ENCODE data around the gene CD52. TPM values are rescaled to one million over a fixed set of nuclear protein-coding genes. Genes with fewer than 3 reads are reported as not detected.
"Not testable (repeated sequence)": the region's sequence is repeated elsewhere in the genome, so short reads cannot be mapped to it uniquely, and the experiment has no call there.

CD52 gene
- total RNA-seq, 1 experiment from 2014 or later = 2.0 TPM

DNA sequence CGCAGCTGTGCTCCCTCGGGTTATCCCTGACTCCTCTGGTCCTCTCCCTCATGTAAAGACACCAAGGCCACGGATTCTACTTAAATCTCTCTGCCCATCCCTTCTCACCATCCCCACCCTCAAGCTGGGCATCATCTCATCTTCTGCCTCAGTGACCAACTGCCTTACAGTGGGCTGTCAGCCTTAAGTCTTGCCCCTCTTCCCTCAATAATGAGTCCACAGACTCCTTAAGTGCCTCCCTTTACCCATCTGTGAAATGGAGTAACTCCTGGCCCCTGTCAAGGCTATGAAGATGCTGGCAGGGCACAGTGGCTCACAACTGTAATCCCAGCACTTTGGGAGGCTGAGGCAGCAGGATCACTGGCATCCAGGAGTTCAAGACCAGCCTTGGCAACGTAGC lies 25.8 kb upstream of the CD52 start:
- ChIA-PET POLR2A (no interaction called here), CTCF (interaction anchor here (0.9 to 1.5 kb wide), 2 partner anchors 16 to 125 kb away, joined by 3 read pairs; no protein-coding TSS in a partner anchor), RAD21 (ENCODE audit: low non-redundant PET in 1 of 2, low total read pairs in 2 of 2, uncharacterized antibody in 2 of 2, unreplicated experiment in 2 of 2) (no interaction called here)
- H3K36me3 ChIP-seq (ENCODE audit: control insufficient read depth in 1 of 2, insufficient read depth in 2 of 2, low read length in 2 of 2) = 0 out of 4 replicates have a peak, but pooled peaks cover 0 to 3% of the 10 kb centered on the region in 2 experiments
- no peak overlapping the region for H3K4me2 ChIP-seq (ENCODE audit: low read length)
- no peaks in the 10 kb centered on the region for H3K79me2 ChIP-seq (ENCODE audit: insufficient read depth, low read length)
- intact Hi-C loops (cut with micrococcal nuclease) = no loop called here
- TF ChIP-seq ELF1 (IDR thresholded peaks at IDR 0.05; ENCODE audit: borderline replicate concordance, low read depth) = no peak
- TF ChIP-seq, protein P1, sequence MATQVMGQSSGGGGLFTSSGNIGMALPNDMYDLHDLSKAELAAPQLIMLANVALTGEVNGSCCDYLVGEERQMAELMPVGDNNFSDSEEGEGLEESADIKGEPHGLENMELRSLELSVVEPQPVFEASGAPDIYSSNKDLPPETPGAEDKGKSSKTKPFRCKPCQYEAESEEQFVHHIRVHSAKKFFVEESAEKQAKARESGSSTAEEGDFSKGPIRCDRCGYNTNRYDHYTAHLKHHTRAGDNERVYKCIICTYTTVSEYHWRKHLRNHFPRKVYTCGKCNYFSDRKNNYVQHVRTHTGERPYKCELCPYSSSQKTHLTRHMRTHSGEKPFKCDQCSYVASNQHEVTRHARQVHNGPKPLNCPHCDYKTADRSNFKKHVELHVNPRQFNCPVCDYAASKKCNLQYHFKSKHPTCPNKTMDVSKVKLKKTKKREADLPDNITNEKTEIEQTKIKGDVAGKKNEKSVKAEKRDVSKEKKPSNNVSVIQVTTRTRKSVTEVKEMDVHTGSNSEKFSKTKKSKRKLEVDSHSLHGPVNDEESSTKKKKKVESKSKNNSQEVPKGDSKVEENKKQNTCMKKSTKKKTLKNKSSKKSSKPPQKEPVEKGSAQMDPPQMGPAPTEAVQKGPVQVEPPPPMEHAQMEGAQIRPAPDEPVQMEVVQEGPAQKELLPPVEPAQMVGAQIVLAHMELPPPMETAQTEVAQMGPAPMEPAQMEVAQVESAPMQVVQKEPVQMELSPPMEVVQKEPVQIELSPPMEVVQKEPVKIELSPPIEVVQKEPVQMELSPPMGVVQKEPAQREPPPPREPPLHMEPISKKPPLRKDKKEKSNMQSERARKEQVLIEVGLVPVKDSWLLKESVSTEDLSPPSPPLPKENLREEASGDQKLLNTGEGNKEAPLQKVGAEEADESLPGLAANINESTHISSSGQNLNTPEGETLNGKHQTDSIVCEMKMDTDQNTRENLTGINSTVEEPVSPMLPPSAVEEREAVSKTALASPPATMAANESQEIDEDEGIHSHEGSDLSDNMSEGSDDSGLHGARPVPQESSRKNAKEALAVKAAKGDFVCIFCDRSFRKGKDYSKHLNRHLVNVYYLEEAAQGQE (IDR thresholded peaks at IDR 0.05; ENCODE audit: low read depth) = no peak
- no peak for TF ChIP-seq EZH2phosphoT487 (IDR thresholded peaks at IDR 0.05; ENCODE audit: borderline replicate concordance)
- TF ChIP-seq ZFX (IDR thresholded peaks at IDR 0.05) = no peak
- no peak for TF ChIP-seq YY1 (IDR thresholded peaks at IDR 0.05; ENCODE audit: extremely low read depth, insufficient replicate concordance, low read depth, low read length)
- TF ChIP-seq, protein P2, sequence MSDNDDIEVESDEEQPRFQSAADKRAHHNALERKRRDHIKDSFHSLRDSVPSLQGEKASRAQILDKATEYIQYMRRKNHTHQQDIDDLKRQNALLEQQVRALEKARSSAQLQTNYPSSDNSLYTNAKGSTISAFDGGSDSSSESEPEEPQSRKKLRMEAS (IDR thresholded peaks at IDR 0.05) = no peak
- no peaks in the 10 kb centered on the region for H3K27me3 ChIP-seq (ENCODE audit: insufficient read depth, low read length)
- no peak overlapping the region for H3K4me3 ChIP-seq (replicated peaks in 1 of 2; ENCODE audit: low read depth in 1 of 2, low read length in 2 of 2)
- H3K4me1 ChIP-seq (ENCODE audit: control insufficient read depth in 1 of 2, insufficient read depth in 2 of 2, low read length in 2 of 2) = peaks cover 0 to 2% of the 10 kb centered on the region in 2 experiments; a peak in 1 of 4 replicates
- no peak overlapping the region for H2AFZ ChIP-seq (ENCODE audit: low read depth, low read length, poor library complexity, severe bottlenecking)
- no peak overlapping the region for H3K9ac ChIP-seq (ENCODE audit: low read length)
- no TSS peak for BruUV-seq (replicated peaks)
- H3K27ac ChIP-seq (ENCODE audit: low read depth, low read length) = no peak overlapping the region
- no peaks in the 10 kb centered on the region for H3K9me2 ChIP-seq (ENCODE audit: insufficient read depth)
- no peaks in the 10 kb centered on the region for H4K20me1 ChIP-seq (ENCODE audit: insufficient read depth)
- H3K9me3 ChIP-seq (ENCODE audit: control insufficient read depth in 1 of 2, insufficient read depth in 1 of 2, low read depth in 1 of 2, low read length in 2 of 2) = no peaks in the 10 kb centered on the region
- ATAC-seq = no peak
- DNase-seq (ENCODE audit: low read depth, low spot score) = no peak

DNA sequence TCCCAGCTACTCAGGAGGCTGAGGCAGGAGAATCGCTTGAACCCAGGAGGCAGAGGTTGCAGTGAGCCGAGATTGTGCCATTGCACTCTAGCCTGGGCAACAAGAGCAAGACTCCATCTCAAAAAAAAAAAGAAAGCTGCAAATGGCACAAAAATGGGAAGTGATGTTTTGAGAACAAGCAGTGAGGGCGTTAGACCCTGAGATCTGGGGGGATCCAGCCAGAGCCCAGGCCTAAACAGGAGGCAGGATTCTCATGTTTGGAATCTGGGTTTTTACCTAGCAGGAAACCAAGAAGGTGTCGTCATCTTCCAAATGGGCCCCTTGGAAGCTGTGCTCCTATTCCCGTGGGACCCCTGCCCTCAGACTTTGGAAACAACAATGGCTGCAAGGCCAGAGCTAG lies 25.0 kb upstream of the CD52 start:
- BruUV-seq (replicated peaks); H3K27me3 ChIP-seq (ENCODE audit: insufficient read depth, low read length); ATAC-seq; H3K4me1 ChIP-seq (ENCODE audit: control insufficient read depth in 1 of 2, insufficient read depth in 2 of 2, low read length in 2 of 2); H3K36me3 ChIP-seq (ENCODE audit: control insufficient read depth in 1 of 2, insufficient read depth in 2 of 2, low read length in 2 of 2); H3K4me2 ChIP-seq (ENCODE audit: low read length); DNase-seq (ENCODE audit: low read depth, low spot score); H3K9me2 ChIP-seq (ENCODE audit: insufficient read depth); H3K27ac ChIP-seq (ENCODE audit: low read depth, low read length); intact Hi-C loops (cut with micrococcal nuclease); H2AFZ ChIP-seq (ENCODE audit: low read depth, low read length, poor library complexity, severe bottlenecking); POLR2A ChIA-PET; H4K20me1 ChIP-seq (ENCODE audit: insufficient read depth); H3K9ac ChIP-seq (ENCODE audit: low read length); RAD21 ChIA-PET (ENCODE audit: low non-redundant PET in 1 of 2, low total read pairs in 2 of 2, uncharacterized antibody in 2 of 2, unreplicated experiment in 2 of 2); H3K4me3 ChIP-seq (replicated peaks in 1 of 2; ENCODE audit: low read depth in 1 of 2, low read length in 2 of 2); H3K9me3 ChIP-seq (ENCODE audit: control insufficient read depth in 1 of 2, insufficient read depth in 1 of 2, low read depth in 1 of 2, low read length in 2 of 2); H3K79me2 ChIP-seq (ENCODE audit: insufficient read depth, low read length): not testable (repeated sequence)
- CTCF ChIA-PET = interaction anchor here (0.9 to 2.5 kb wide), 3 partner anchors 7 to 124 kb away, joined by 3 to 12 read pairs (median 3); no protein-coding TSS in a partner anchor
